Ovary (tissue), 3 donors: Measurements from ENCODE around the gene CARMIL3.
"Not testable (repeated sequence)": the region's sequence is repeated elsewhere in the genome, so short reads cannot be mapped to it uniquely, and the experiment has no call there.

Source experiments
- CTCF ChIP-seq, 3 donors: fragments of 450-650 bp in 2 of 3; fragments of 200-600 bp in 1 of 3; IDR thresholded peaks; one replicate each; pipeline versions ENCODE4 v1.5.1 to v1.8.0; 2016 to 2022; ENCODE audit warnings: antibody characterized with exemption in 3 of 3, mild to moderate bottlenecking in 1 of 3
- EP300 ChIP-seq: sonication (generic); formaldehyde crosslinking; IDR thresholded peaks from one replicate; pipeline ENCODE4 v1.6.1; 2017; ENCODE audit warnings: antibody characterized with exemption
- POLR2A ChIP-seq: fragments of 450-650 bp; IDR thresholded peaks from one replicate; pipeline ENCODE4 v1.6.1; 2017; ENCODE audit warnings: antibody characterized with exemption, mild to moderate bottlenecking, moderate library complexity
- donor health status: DM: no; HTN: no; CAD: no.

- not testable (repeated sequence) for TF ChIP-seq POLR2A; EP300; CTCF (IDR thresholded peaks at IDR 0.05)
Measured at GRCh38 chr14:24050753-24051152, 1.1 kb upstream of the CARMIL3 start.
